HepG2 (cell line): Measurements from ENCODE around the gene SRGAP3. TPM values are rescaled to one million over a fixed set of nuclear protein-coding genes. Genes with fewer than 3 reads are reported as not detected.

Experiments used
- ATAC-seq: fragments of 200-7000 bp; cut with Tn5 transposase; 3 replicates; pipeline ENCODE4 v1.9.1; 2020; ENCODE audit warnings: mild to moderate bottlenecking, moderate library complexity
- BruUV-seq: library from RNA; stranded (reverse); fragments of 400-500 nt; replicated peaks from 2 replicates; lab custom pipeline; 2021; lab: Mats Ljungman, UMichigan
- CTCF ChIA-PET: fragments of 300-600 bp; formaldehyde crosslinking; extraction: SDS; loops from one replicate; lab custom pipeline; 2021; ENCODE audit warnings: low total read pairs, inconsistent platforms, low intra/inter-chr PET ratio; lab: Yijun Ruan, JAX
- POLR2A ChIA-PET: fragments of 350-600 bp; sonication (Branson Sonifier 250); formaldehyde crosslinking; loops from one replicate; lab custom pipeline; 2020; ENCODE audit warnings: antibody characterized with exemption, inconsistent platforms; lab: Yijun Ruan, JAX
- DNase-seq: peaks from one replicate; pipeline ENCODE4 v3.0.0-alpha.2; 2015; ENCODE audit warnings: low spot score
- FAIRE-seq: peaks from 3 replicates; lab custom pipeline; 2011; peaks lifted over from hg19 to GRCh38; lab: Jason Lieb, UNC
- H2AFZ ChIP-seq: one replicate; pipeline ENCODE4 v1.6.1; 2011; ENCODE audit warnings: low read length, inconsistent platforms
- H3K27ac ChIP-seq: fragments of 300-600 bp; 3 replicates; pipeline ENCODE4 v1.8.0; 2011; ENCODE audit warnings: mixed run types, mild to moderate bottlenecking, mixed read lengths, low read length, inconsistent platforms; ENCODE audit not compliant: insufficient read depth; ENCODE audit errors: extremely low read length
- H3K27me3 ChIP-seq, 2 experiments: fragments of 200-600 bp in 1 of 2; 2 replicates in 1 of 2; 3 replicates in 1 of 2; pipeline versions ENCODE4 v1.6.0 to v1.8.0; 2011; ENCODE audit warnings: low read length in 2 of 2, mild to moderate bottlenecking in 2 of 2, moderate library complexity in 2 of 2, inconsistent platforms in 1 of 2; ENCODE audit not compliant: insufficient read depth in 2 of 2, control insufficient read depth in 1 of 2
- H3K36me3 ChIP-seq, 2 experiments: fragments of 200-600 bp in 1 of 2; replicated peaks in 1 of 2; 2 replicates in 1 of 2; 3 replicates in 1 of 2; pipeline versions ENCODE4 v1.5.1 to v1.8.0; 2011; ENCODE audit warnings: low read length in 2 of 2, inconsistent platforms in 1 of 2; ENCODE audit not compliant: insufficient read depth in 2 of 2, control insufficient read depth in 1 of 2
- H3K4me1 ChIP-seq: 2 replicates; pipeline ENCODE4 v1.5.1; 2012; ENCODE audit warnings: low read length, inconsistent platforms; ENCODE audit not compliant: insufficient read depth
- H3K4me2 ChIP-seq: 2 replicates; pipeline ENCODE4 v1.6.0; 2011; ENCODE audit warnings: low read depth, low read length, inconsistent platforms
- H3K4me3 ChIP-seq, 3 experiments: fragments of 200-600 bp in 1 of 3; sonication (generic), shearing (Covaris generic) in 1 of 3; replicated peaks in 1 of 3; 2 replicates each; pipeline ENCODE4 v1.5.1; 2011 to 2016; ENCODE audit warnings: low read length in 3 of 3, inconsistent platforms in 2 of 3, low read depth in 2 of 3, mild to moderate bottlenecking in 2 of 3, control low read depth in 1 of 3, mixed read lengths in 1 of 3; ENCODE audit not compliant: insufficient read depth in 1 of 3
- H3K79me2 ChIP-seq: one replicate; pipeline ENCODE4 v1.6.1; 2011; ENCODE audit warnings: low read length, inconsistent platforms; ENCODE audit not compliant: insufficient read depth
- H3K9ac ChIP-seq: 2 replicates; pipeline ENCODE4 v1.6.0; 2011; ENCODE audit warnings: mild to moderate bottlenecking, low read depth, low read length, inconsistent platforms; ENCODE audit not compliant: insufficient read depth
- H3K9me3 ChIP-seq: 2 replicates; pipeline ENCODE4 v1.5.1; 2012; ENCODE audit warnings: mild to moderate bottlenecking, low read length
- H4K20me1 ChIP-seq: 2 replicates; pipeline ENCODE4 v1.6.0; 2011; ENCODE audit warnings: inconsistent platforms, mild to moderate bottlenecking, low read length, moderate library complexity; ENCODE audit not compliant: insufficient read depth
- ASH2L ChIP-seq: fragments of 300-600, 200-600 bp; sonication (generic); IDR thresholded peaks from 2 replicates; pipeline ENCODE4 v1.7.0; 2017; ENCODE audit warnings: low read depth, mild to moderate bottlenecking, moderate library complexity, mixed read lengths, low read length; ENCODE audit not compliant: insufficient read length
- ATF6 ChIP-seq: sonication (generic); formaldehyde crosslinking; conservative IDR thresholded peaks from 2 replicates; pipeline ENCODE4 v1.4.0; 2020; ENCODE audit warnings: missing genetic modification reagents
- CHD4 ChIP-seq: fragments of 200-600 bp; sonication (generic); IDR thresholded peaks from 2 replicates; pipeline ENCODE4 v1.7.0; 2017; ENCODE audit warnings: mild to moderate bottlenecking, low read length, borderline replicate concordance
- FOXO4 ChIP-seq: sonication (generic); formaldehyde crosslinking; conservative IDR thresholded peaks from 2 replicates; pipeline ENCODE4 v1.8.1; 2023; ENCODE audit warnings: missing genetic modification reagents
- ZNF768 ChIP-seq: sonication (generic); formaldehyde crosslinking; IDR thresholded peaks from 2 replicates; pipeline ENCODE4 v1.4.0; 2020; ENCODE audit warnings: missing genetic modification reagents
- ZNF780A ChIP-seq: sonication (generic); formaldehyde crosslinking; IDR thresholded peaks from 2 replicates; pipeline ENCODE4 v1.8.0; 2022; ENCODE audit warnings: mild to moderate bottlenecking, missing genetic modification reagents, moderate library complexity
- WGBS: methylation state at CpG from one replicate; pipeline ENCODE4 v1.1.6; 2017; ENCODE audit warnings: low lambda C conversion rate; 5-methylcytosine and 5-hydroxymethylcytosine counted together
- in situ Hi-C: cut with HindIII; loops from 2 replicates; pipeline ENCODE4 v1.10.0; 2017; ENCODE audit warnings: low pct_unique_long_range_greater_than_20kb; ENCODE audit not compliant: extremely low pct_ligation_motif_present
- intact Hi-C: fragments of 100-400 bp; cut with micrococcal nuclease; formaldehyde crosslinking; loops from one replicate; pipeline ENCODE4 v1.10.0; 2022; ENCODE audit not compliant: unreplicated experiment
- polyA plus RNA-seq, 8 experiments: library from polyadenylated mRNA; depleted of rRNA in 3 of 8; stranded (reverse) in 7 of 8; unstranded in 1 of 8; fragments of >200 nt; fragmentation: Illumina TruSeq in 4 of 8; extraction: Trizol in 4 of 8; gene quantifications; 2 replicates each; pipeline versions ENCODE4 v1.2.1 to v1.2.3, GENCODE V29; 2011 to 2016; ENCODE audit warnings: low read depth in 4 of 8, missing spikeins in 1 of 8, mixed read lengths in 1 of 8; ENCODE audit not compliant: insufficient read depth in 1 of 8
- total RNA-seq, 5 experiments: library from RNA; depleted of rRNA; stranded (reverse); fragments of >200 nt; fragmentation: Illumina TruSeq; extraction: Trizol; gene quantifications; 2 replicates each; pipeline ENCODE4 v1.2.3, GENCODE V29; 2016; ENCODE audit warnings: low read depth in 1 of 5

Gene SRGAP3
- total and polyA plus RNA-seq, 2 of the 13 experiments (the other 11 are each of a cell fraction or from before 2014, with no cell fraction given) = 1.2 to 1.4 TPM

- ATAC-seq (no peak), DNase-seq (no peak), FAIRE-seq (no peak)
- ChIA-PET CTCF (interaction anchor here (1.6 to 4.4 kb wide), 4 partner anchors 70 to 236 kb away, joined by 4 to 45 read pairs (median 6); no protein-coding TSS in a partner anchor), POLR2A (no interaction called here)
- H3K4me2 ChIP-seq = no peak overlapping the region
- H3K36me3 ChIP-seq = no peaks in the 10 kb centered on the region
- H3K9ac ChIP-seq = no peak overlapping the region
- in situ Hi-C loops (loop anchor here (5.0 kb wide), 1 partner anchor 94 kb away; no protein-coding TSS in a partner anchor), intact Hi-C loops (loop anchor here (1.0 kb wide), 3 partner anchors 95 to 236 kb away; no protein-coding TSS in a partner anchor)
- no peak overlapping the region for H2AFZ ChIP-seq
- H3K9me3 ChIP-seq = no peaks in the 10 kb centered on the region
- H3K27ac ChIP-seq = no peak overlapping the region
- H3K27me3 ChIP-seq = no peaks in the 10 kb centered on the region; a peak in 1 of 5 replicates
- H4K20me1 ChIP-seq = no peaks in the 10 kb centered on the region
- TF ChIP-seq FOXO4 (CRISPR knock-in tag) (no peak), ATF6 (CRISPR knock-in tag) (no peak), CHD4 (no peak), ASH2L (no peak), ZNF780A (CRISPR knock-in tag) (no peak), ZNF768 (CRISPR knock-in tag) (peak; percentile 24; the same call in 1 of the 2 replicates)
- WGBS = 72% methylated on average over 3 of the region's 3 CpGs
- no peaks in the 10 kb centered on the region for H3K79me2 ChIP-seq
- no TSS peak for BruUV-seq
- H3K4me1 ChIP-seq = no peaks in the 10 kb centered on the region
- no peak overlapping the region for H3K4me3 ChIP-seq
These were observed 182.7 kb downstream of the SRGAP3 start for GRCh38 chr3:9066775-9067174.
